Amygdala (tissue), 56 donors: Measurements from ENCODE around the gene IL17RB.
A peak's percentile ranks its signal among the peaks of the same experiment; 100 is the strongest.

Experiments used
- DNase-seq, 56 donors: peaks; one replicate each; lab custom pipeline; 2025; lab: John Stamatoyannopoulos, UW

The IL17RB gene

GRCh38 chr3:53811143-53811927 lies 35.0 kb upstream of the IL17RB start:
- DNase-seq, result no peak

GRCh38 chr3:53812434-53812833 lies 33.9 kb upstream of the IL17RB start:
- no peak for DNase-seq

- no peak for DNase-seq
Observed at GRCh38 chr3:53813229-53813628, 33.1 kb upstream of the IL17RB start.

GRCh38 chr3:53813876-53814275 lies 32.5 kb upstream of the IL17RB start:
- DNase-seq, result no peak

GRCh38 chr3:53815067-53815466 lies 31.3 kb upstream of the IL17RB start:
- DNase-seq, result no peak

- no peak for DNase-seq
Observed at GRCh38 chr3:53815651-53816050, 30.7 kb upstream of the IL17RB start.

GRCh38 chr3:53816425-53816824 lies 29.9 kb upstream of the IL17RB start:
- peak in 12 of 56 donors; percentile 9 to 70 (median 40) for DNase-seq

- DNase-seq, result no peak
Observed at GRCh38 chr3:53817211-53817610, 29.2 kb upstream of the IL17RB start.

- DNase-seq, result no peak
Observed at GRCh38 chr3:53817809-53818208, 28.6 kb upstream of the IL17RB start.

GRCh38 chr3:53818221-53819162 lies 27.9 kb upstream of the IL17RB start:
- no peak for DNase-seq

- DNase-seq, result no peak
Observed at GRCh38 chr3:53819163-53819868, 27.1 kb upstream of the IL17RB start.

GRCh38 chr3:53820084-53820483 lies 26.3 kb upstream of the IL17RB start:
- DNase-seq, result no peak

GRCh38 chr3:53820756-53821580 lies 25.4 kb upstream of the IL17RB start:
- DNase-seq, result no peak

GRCh38 chr3:53821631-53822121 lies 24.7 kb upstream of the IL17RB start:
- no peak for DNase-seq

GRCh38 chr3:53822331-53822741 lies 24.0 kb upstream of the IL17RB start:
- DNase-seq, result peak in 1 of 56 donors; percentile 20

GRCh38 chr3:53823026-53823955 lies 23.1 kb upstream of the IL17RB start:
- DNase-seq, result no peak

- DNase-seq, result no peak
Observed at GRCh38 chr3:53823956-53824657, 22.3 kb upstream of the IL17RB start.

GRCh38 chr3:53824795-53825194 lies 21.6 kb upstream of the IL17RB start:
- no peak for DNase-seq
